ENCODE results near the gene TTLL11.

Gene TTLL11

DNA sequence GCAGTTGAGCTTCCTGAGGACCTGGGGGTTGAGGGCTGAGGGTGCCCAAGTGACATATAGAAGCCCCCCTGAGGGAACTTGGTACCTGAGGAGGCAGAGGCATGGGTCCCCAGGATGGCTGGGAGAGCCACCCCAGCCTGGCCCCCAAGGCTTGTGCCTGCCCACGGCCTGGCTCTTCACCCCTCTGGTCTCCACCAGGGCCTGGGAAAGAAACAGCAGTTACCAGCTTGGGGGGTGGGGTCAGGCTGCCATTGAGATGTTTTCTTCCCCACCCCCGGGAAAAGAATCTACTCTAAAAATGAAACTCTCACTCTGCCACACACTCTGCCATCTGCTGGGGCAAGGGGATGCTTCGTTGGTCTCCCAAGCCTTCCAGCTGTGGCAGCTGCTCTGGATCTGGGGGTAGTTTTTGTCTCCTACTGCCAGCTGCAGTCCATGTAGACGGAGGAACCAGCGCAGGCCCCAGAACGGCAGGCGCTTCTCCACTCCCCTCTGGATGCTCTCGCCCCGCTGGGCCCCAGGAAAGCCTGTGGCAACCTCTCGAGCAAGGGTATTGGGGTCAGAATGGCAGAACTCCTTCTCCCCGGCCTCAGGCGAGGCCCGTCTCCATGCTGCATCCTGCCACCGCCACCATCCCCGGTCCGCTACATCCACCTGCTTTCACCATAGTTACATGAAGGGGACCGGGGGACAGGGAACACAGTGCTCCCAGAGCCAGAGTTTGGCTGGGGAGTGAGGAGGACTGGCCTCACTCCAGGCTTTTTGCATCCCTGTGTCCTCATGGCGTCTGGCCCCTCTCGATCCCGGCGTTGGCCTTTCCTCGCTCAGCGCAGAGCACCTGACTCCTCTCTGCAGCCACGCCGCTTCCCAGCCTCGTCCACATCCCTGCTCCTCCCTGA, 318.1 kb downstream of the TTLL11 start:
- no peak for TF ChIP-seq ISL1 (CRISPR knock-in tag; IDR thresholded peaks at IDR 0.05)
- TF ChIP-seq, protein P1, sequence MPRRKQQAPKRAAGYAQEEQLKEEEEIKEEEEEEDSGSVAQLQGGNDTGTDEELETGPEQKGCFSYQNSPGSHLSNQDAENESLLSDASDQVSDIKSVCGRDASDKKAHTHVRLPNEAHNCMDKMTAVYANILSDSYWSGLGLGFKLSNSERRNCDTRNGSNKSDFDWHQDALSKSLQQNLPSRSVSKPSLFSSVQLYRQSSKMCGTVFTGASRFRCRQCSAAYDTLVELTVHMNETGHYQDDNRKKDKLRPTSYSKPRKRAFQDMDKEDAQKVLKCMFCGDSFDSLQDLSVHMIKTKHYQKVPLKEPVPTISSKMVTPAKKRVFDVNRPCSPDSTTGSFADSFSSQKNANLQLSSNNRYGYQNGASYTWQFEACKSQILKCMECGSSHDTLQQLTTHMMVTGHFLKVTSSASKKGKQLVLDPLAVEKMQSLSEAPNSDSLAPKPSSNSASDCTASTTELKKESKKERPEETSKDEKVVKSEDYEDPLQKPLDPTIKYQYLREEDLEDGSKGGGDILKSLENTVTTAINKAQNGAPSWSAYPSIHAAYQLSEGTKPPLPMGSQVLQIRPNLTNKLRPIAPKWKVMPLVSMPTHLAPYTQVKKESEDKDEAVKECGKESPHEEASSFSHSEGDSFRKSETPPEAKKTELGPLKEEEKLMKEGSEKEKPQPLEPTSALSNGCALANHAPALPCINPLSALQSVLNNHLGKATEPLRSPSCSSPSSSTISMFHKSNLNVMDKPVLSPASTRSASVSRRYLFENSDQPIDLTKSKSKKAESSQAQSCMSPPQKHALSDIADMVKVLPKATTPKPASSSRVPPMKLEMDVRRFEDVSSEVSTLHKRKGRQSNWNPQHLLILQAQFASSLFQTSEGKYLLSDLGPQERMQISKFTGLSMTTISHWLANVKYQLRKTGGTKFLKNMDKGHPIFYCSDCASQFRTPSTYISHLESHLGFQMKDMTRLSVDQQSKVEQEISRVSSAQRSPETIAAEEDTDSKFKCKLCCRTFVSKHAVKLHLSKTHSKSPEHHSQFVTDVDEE (CRISPR knock-in tag; IDR thresholded peaks at IDR 0.05): no peak
- no peak for TF ChIP-seq ZNF8 (CRISPR knock-in tag; IDR thresholded peaks at IDR 0.05)
- no peak for TF ChIP-seq ZC3H10 (CRISPR knock-in tag; IDR thresholded peaks at IDR 0.05)
- TF ChIP-seq OSR1 (CRISPR knock-in tag; IDR thresholded peaks at IDR 0.05): no peak
- TF ChIP-seq ZNF565 (CRISPR knock-in tag; conservative IDR thresholded peaks at IDR 0.05; ENCODE audit: low read depth): no peak
- TF ChIP-seq, protein P2, sequence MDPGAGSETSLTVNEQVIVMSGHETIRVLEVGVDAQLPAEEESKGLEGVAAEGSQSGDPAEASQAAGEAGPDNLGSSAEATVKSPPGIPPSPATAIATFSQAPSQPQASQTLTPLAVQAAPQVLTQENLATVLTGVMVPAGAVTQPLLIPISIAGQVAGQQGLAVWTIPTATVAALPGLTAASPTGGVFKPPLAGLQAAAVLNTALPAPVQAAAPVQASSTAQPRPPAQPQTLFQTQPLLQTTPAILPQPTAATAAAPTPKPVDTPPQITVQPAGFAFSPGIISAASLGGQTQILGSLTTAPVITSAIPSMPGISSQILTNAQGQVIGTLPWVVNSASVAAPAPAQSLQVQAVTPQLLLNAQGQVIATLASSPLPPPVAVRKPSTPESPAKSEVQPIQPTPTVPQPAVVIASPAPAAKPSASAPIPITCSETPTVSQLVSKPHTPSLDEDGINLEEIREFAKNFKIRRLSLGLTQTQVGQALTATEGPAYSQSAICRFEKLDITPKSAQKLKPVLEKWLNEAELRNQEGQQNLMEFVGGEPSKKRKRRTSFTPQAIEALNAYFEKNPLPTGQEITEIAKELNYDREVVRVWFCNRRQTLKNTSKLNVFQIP (CRISPR knock-in tag; IDR thresholded peaks at IDR 0.05; ENCODE audit: borderline replicate concordance, low read depth): no peak
- ATAC-seq: no peak

DNA sequence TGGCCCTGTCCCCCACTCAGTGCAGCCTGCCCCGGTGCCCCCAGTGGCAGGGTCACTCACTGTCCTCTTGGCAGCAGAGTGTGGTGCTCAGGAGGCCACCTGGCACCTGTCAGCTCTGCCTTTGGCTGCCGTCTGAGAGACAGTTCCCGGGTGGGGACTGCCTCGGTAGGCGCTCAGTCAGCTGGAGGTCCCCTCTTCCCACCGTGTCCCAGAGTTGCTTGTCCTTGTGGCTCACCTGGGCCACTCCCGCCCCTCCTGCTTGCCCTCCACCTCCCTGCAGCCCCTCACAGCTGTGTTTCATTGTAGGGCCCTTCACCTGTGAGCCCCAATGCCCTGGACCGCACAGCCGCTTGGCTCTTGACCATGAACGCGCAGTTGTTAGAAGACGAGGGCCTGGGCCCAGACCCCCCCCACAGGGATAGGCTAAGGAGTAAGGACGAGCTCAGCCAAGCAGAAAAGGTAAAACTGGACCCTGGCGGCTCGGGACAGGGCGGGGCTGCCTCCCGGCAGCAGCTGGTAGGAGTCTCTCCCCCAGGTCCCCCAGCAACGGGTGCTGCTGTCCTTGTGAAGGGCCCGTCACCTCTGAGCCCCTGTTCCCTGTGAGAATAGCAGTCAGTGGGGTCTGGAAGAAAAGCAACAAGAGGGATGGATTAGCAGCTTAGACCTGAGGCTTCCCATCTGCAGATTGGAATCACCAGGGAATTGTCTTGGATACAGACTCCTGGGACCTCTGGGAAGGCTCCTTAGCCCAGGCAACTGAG, 319.0 kb downstream of the TTLL11 start:
- TF ChIP-seq SNAI2 (CRISPR knock-in tag; IDR thresholded peaks at IDR 0.05) (no peak), ARNTL (CRISPR knock-in tag; IDR thresholded peaks at IDR 0.05; ENCODE audit: borderline replicate concordance, low read depth) (no peak), TCF4 (CRISPR knock-in tag; IDR thresholded peaks at IDR 0.05; ENCODE audit: borderline replicate concordance) (no peak), ZNF70 (CRISPR knock-in tag; IDR thresholded peaks at IDR 0.05) (no peak), ZC3H10 (CRISPR knock-in tag; IDR thresholded peaks at IDR 0.05) (no peak), ISL1 (CRISPR knock-in tag; IDR thresholded peaks at IDR 0.05) (no peak), ESRRG (CRISPR knock-in tag; IDR thresholded peaks at IDR 0.05) (no peak), TOX (CRISPR knock-in tag; IDR thresholded peaks at IDR 0.05; ENCODE audit: borderline replicate concordance) (no peak), PPARA (CRISPR knock-in tag; IDR thresholded peaks at IDR 0.05; ENCODE audit: borderline replicate concordance) (no peak), ZNF565 (CRISPR knock-in tag; conservative IDR thresholded peaks at IDR 0.05; ENCODE audit: low read depth) (no peak), GLIS3 (CRISPR knock-in tag; IDR thresholded peaks at IDR 0.05) (no peak), RARB (CRISPR knock-in tag; IDR thresholded peaks at IDR 0.05) (no peak)
- TF ChIP-seq, protein P3, sequence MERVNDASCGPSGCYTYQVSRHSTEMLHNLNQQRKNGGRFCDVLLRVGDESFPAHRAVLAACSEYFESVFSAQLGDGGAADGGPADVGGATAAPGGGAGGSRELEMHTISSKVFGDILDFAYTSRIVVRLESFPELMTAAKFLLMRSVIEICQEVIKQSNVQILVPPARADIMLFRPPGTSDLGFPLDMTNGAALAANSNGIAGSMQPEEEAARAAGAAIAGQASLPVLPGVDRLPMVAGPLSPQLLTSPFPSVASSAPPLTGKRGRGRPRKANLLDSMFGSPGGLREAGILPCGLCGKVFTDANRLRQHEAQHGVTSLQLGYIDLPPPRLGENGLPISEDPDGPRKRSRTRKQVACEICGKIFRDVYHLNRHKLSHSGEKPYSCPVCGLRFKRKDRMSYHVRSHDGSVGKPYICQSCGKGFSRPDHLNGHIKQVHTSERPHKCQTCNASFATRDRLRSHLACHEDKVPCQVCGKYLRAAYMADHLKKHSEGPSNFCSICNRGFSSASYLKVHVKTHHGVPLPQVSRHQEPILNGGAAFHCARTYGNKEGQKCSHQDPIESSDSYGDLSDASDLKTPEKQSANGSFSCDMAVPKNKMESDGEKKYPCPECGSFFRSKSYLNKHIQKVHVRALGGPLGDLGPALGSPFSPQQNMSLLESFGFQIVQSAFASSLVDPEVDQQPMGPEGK (CRISPR knock-in tag; IDR thresholded peaks at IDR 0.05; ENCODE audit: borderline replicate concordance): no peak
- TF ChIP-seq, protein P4, sequence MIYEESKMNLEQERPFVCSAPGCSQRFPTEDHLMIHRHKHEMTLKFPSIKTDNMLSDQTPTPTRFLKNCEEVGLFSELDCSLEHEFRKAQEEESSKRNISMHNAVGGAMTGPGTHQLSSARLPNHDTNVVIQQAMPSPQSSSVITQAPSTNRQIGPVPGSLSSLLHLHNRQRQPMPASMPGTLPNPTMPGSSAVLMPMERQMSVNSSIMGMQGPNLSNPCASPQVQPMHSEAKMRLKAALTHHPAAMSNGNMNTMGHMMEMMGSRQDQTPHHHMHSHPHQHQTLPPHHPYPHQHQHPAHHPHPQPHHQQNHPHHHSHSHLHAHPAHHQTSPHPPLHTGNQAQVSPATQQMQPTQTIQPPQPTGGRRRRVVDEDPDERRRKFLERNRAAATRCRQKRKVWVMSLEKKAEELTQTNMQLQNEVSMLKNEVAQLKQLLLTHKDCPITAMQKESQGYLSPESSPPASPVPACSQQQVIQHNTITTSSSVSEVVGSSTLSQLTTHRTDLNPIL (CRISPR knock-in tag; IDR thresholded peaks at IDR 0.05; ENCODE audit: low read depth): no peak
- TF ChIP-seq, protein P5, sequence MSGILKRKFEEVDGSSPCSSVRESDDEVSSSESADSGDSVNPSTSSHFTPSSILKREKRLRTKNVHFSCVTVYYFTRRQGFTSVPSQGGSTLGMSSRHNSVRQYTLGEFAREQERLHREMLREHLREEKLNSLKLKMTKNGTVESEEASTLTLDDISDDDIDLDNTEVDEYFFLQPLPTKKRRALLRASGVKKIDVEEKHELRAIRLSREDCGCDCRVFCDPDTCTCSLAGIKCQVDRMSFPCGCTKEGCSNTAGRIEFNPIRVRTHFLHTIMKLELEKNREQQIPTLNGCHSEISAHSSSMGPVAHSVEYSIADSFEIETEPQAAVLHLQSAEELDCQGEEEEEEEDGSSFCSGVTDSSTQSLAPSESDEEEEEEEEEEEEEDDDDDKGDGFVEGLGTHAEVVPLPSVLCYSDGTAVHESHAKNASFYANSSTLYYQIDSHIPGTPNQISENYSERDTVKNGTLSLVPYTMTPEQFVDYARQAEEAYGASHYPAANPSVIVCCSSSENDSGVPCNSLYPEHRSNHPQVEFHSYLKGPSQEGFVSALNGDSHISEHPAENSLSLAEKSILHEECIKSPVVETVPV (CRISPR knock-in tag; IDR thresholded peaks at IDR 0.05): no peak
- ATAC-seq: no peak

All from SK-N-SH treated with all-trans-retinoic acid at 6 μM for 48 hours (cell line).